ENCODE data around the gene ZFYVE27.

The ZFYVE27 gene

DNA sequence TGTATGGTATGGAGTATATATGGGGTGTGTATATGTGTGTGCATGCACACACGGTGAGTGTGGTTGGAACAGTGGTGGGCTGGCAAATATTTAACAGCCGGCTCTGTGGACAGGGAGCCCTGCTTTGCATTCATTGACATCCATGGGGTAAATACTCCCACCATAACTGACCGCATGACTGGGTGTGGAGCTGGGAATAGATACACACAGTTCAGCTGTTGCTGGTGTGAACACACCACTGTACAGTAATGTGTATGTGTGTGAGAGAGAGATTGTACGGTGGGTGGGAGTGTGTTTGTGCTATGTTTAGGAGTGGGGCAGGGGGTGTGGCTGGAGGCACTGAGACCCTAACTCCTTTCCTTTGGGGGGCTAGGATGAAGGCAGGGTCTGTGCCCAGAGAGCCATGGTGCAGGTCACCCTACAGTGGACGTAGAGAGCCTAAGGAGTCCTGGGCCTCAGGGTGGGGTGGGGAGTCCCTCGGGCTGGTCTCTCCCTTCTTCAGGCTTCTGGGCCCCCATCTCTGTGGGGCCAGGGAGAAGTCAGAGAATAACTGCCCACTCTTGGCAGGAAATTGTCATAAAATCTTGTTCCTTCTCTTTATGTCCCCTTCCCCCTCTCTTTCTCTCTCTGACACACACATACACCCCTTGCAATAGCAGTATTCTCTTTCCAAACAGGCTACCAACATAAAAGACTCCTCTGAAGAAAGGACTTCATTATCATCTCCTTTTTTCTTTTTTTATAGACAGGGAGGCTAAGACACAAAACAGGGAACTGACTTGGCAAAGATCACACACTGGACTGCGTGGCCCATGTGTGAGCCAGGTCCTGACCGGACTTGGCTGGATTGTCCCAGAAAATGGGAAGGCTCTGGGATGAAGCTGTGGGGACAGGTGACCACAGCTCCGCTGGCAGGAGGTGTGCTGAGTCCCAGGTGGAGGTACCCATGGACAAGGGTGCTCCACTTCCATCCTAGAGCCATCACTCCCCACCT lies 31.7 kb downstream of the ZFYVE27 start:
- DNase-seq (ENCODE audit: low read depth, low spot score): no peak

- DNase-seq (ENCODE audit: low read depth, low spot score): no peak
Measured at GRCh38 chr10:97770255-97770654, 33.3 kb downstream of the ZFYVE27 start.

DNA sequence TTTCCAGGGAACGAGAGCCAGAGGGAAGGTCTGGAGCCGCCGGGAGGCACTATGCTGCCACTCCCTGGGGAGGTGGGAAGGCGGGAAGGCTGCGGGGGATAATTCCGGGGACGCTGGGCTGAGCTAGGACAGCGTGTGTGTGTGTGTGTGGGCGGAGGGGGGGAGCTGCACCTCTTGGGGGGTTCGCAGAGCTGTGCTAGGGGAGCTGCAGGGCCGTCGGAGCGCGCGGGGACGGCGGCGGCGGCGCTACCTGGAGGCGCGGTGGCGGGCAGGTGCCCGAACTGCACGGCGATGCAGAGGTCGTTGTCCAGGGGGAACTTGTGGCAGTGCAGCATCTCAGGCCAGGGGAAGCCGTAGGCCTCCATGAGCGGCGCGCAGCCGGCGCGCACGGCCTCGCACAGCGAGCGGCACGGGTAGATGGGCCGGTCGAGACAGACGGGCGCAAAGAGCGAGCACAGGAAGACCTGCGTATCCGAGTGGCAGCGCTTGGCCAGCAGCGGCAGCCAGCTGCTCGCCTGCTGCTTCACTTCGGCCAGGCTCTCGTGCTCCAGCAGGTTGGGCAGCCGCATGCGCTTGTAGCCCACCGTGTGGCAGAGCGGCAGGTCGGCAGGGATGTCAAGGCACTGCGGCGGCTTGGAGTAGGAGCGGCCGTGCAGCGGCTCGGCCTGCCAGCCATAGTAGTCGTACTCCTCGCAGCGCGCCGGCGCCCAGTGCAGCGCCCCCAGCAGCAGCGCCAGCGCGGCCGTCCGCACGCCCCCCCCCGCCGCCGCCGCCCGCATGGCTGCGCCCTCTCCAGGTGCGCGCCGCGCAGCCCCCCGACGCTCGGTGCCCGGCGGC lies 34.3 kb downstream of the ZFYVE27 start:
- DNase-seq (ENCODE audit: low read depth, low spot score): no peak

DNA sequence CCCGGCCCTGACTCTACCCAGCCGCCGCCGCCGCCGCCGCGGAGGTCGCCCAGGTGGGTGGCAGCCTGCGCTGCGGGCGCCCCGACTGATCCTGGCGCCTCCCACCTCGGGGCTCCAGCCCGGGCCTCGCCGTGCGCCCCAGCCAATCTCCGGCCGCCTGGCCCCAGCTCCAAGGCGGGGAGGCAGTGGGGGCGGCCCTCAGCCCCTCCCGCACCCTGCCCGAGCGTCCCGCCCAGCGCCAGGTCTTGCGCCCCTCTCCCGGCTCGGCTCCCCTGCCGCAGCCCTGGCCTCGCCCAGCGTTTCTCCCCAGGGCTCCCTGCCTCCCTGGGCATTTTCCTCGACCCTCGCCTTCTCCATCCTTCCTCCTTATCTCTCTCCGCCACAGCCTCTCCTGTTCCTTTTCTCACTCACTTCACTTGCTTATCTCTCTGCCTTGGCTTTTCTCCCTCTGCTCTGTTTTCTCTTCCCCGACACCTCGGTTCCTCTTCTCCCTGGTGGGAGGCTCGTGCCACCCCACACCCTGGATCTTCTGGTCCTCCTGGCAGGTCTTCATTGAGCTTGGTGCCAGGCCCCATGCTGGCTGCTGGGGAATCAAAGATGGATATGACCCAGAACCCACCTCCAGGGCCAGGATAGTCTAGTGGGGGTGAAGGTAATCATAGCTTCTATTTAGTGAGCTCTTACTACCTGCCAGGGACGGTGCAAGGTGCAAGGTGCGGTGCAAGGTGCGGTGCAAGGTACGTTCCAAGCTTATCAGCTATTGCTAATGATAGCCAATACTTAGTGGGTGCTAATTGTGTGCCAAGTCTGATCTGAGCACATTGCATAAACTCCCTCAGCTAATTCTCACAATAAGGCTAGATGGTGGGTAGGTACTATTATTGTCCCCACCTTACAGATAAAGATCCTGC lies 35.2 kb downstream of the ZFYVE27 start, which contains the start of gene SFRP5:
Gene SFRP5, minus strand, starts transcription at position 87 of the 911 bp plus-strand sequence. CDS start 166 bp downstream, outside the sequence.
- no peak for DNase-seq (ENCODE audit: low read depth, low spot score)

- no peak for DNase-seq (ENCODE audit: low read depth, low spot score)
Measured at GRCh38 chr10:97773096-97773495, 36.2 kb downstream of the ZFYVE27 start.

DNA sequence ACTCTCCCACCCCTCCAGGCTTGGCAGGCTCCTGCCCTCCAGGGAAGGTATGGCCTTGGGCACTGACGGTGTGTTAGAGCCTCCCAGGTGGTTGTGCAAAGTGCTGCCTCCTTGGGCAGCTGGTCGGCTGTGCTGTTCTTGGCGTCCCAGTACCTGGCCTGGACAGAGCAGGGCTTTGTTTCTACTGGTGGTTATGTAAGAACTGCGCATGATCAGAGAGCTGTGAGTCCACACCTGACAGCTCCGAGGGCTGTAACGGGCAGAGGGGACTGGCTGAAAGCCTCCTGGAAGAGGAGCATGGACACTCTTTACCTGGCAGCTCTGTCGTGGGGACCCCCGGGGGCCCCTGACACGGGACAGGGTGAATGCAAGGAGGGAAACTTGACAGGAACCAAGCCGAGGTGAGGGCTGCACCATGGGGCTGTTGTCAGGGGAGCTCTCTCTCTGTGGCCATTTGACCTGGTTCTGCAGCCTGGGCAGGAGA lies 37.9 kb downstream of the ZFYVE27 start:
- DNase-seq (ENCODE audit: low read depth, low spot score): no peak

GRCh38 chr10:97777143-97777542 lies 40.2 kb downstream of the ZFYVE27 start:
- no peak for DNase-seq (ENCODE audit: low read depth, low spot score)

- DNase-seq (ENCODE audit: low read depth, low spot score): peak; percentile 39
Measured at GRCh38 chr10:97778452-97779302, 41.7 kb downstream of the ZFYVE27 start.

DNA sequence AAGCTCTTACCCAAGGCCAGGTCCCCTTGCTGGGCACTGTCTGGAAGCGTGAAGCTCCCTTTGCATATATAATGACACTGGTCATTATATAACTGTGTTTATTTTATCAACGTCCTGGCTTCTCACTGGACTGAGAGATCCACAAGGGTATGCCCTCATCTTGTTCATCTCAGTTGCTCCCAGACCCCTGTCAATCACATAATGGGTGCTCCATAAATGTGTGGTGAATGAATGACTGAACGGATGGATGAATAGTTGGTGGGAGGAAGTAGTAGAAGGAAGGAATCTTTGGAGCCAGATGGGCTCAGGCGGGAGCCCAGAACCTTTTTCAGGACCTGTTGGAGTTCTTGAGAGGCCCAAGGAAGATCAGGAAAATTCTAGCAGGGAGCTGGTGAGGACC lies 42.6 kb downstream of the ZFYVE27 start:
- DNase-seq (ENCODE audit: low read depth, low spot score): no peak

DNA sequence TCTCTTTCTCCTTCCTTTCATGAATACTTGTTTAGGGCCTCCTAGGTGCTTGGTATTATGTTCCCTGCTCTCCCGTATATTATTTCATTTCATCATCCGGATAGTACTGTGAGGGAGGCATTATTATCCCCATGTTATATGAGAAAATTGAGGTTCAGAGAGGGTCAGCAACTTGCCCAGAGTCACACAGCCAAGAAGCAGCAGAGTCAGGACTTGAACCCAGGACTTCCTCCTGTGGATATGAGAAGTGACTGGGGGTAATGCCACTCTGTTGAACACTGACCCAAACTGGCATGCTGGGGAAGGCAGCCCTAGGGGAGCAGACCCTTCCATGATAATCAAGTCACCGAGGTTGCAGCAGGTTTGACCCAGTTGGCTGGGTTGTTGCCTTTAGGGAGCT lies 43.0 kb downstream of the ZFYVE27 start:
- DNase-seq (ENCODE audit: low read depth, low spot score): no peak

DNA sequence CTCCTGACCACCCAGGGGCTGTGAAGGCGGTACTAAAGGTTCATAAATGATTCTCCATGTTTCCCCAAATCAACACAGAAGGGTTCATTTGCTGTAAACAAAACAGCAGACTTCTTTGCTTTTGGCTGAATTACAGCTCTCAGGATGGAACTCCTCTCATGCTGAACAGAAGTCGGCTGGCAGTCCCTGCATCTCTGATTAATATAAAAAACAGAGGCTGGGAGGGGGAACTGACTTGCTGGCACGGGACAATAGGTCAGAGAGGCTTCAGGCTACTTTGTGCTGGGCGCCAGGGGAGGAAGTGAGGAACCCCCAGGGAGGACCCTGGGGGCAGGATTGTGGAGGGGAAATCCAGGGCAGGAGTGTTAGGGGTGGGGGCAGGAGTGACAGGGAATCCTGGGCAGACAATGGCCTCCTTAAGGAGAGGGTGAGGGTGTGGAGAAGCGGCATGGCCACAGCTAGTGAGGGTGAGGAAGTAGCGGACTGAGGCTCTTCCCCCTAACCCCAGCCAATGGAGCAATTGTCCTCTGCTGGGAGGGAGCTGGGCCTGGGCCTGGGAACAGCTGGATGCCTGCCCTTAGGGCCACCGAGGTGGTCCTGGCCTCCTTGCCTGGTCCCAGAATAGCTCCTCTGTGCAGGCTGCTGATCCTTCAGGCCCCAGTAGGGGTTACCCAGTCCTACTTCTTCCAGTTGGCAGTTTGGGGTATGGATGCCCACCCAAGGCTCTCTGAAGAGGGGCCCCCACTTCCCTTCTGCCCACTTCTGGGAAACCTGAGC lies 44.1 kb downstream of the ZFYVE27 start:
- DNase-seq (ENCODE audit: low read depth, low spot score): no peak

GRCh38 chr10:97781618-97782331 lies 44.8 kb downstream of the ZFYVE27 start:
- no peak for DNase-seq (ENCODE audit: low read depth, low spot score)

DNA sequence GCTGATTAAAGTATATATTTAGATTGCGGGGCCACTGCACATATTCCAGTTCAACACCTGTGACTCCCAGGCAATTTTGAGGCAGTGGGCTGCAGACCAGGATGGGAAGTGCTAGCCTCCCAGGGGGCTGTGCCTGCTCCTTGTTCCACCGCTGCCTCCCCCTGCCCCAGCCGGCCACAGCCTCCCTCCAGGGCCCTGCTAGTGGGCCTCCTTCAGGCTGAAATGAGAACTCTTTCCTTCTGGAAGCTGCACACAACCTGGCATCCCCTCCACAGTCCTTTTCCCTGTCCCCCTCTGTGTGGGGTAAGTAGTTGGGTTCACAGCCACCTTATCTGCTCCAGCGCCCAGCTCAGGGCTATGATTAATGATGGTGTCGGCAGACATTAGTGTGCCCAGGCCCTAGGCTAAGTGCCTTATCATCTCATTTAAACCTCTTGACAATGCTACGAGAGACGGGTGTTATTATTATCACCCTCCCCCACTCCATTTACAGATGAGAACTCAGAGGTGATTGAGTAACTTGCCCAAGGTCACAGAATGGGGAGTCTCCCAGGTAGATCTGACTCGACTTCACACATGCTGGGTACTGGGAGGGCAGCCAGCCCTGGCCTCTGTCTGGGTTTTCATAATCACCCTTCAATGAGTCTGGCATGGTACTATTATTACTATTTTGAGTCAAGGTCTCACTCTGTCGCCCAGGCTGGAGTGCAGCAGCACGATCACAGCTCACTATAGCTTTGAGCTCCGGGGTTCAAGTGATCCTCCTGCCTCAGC lies 45.7 kb downstream of the ZFYVE27 start:
- no peak for DNase-seq (ENCODE audit: low read depth, low spot score)

DNA sequence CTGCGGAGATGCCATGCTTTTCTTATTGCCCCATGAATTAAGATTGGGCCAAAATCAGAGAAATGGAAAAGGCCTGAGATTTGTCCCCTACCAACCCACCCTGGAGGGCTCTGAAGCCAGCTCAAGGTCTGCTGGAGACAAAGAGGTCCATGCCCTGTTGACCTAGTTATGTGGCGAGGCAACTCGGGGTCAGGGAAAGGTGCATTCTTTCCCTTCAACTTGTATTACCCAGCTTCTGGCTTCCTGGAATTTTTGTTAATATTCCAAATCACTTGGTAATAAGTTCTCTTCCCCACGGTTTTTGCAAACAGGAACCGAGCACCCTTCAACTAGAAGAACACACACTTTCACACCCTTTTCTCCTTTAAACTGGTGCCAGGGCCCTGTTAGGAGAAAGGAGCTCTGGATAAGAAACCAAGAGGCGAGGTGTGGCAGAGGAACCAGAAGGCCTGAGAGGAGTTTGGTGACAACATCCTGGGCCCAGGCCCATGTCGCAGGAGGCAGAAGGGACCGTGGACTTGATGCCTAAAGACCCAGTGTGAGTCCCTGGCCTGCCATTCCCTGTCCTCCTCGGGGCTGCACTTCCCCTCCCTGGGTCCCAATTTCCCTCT lies 47.4 kb downstream of the ZFYVE27 start:
- DNase-seq (ENCODE audit: low read depth, low spot score): no peak

DNA sequence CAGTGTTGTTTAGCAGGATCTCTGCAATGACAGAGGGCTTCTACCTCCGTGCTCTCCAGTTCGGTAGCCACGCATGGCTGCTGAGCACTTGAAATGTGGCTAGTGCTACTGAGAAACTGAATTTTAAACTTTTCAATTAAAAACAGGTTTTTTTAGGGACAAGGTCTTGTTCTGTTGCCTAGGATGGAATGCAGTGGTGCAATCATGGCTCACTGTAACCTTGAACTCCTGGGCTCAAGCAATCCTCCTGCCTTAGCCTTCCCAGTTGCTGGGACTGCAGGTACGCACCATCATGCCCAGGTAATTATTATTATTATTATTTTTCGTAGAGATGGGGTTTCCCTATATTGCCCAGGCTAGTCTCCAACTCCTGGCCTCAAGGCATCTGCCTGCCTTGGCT lies 48.3 kb downstream of the ZFYVE27 start:
- DNase-seq (ENCODE audit: low read depth, low spot score): no peak

DNA sequence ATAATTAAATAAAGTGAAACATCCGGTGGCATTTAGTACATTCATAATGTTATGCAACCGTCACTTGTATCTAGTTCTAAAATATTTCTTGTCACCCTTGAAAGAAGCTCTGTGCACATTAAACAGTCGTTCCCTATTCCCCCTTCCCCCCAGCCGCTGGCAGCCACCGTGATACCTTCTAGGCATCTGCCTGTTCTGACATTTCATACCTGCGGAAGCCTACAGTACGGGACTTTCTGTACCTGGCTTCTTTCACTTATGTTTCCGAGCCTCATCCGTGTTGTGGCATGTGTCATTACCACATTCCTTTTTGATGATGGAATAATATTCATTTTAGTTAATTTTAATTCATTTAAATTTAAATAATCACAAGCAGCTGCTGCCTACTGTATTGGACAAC lies 48.8 kb downstream of the ZFYVE27 start:
- DNase-seq (ENCODE audit: low read depth, low spot score): no peak

Measured in smooth muscle cell of the brain vasculature (primary cell).